CD4-positive, alpha-beta T cell treated with Interleukin-12 subunit alpha and Interleukin-12 subunit beta, for 1 hour (primary cell): Measurements from ENCODE around the gene PCYT1A.
"Not testable (repeated sequence)": the region's sequence is repeated elsewhere in the genome, so short reads cannot be mapped to it uniquely, and the experiment has no call there.

ENCODE experiments used
- DNase-seq: peaks from one replicate; pipeline ENCODE4 v3.0.0-alpha.2; 2020

PCYT1A gene

DNA sequence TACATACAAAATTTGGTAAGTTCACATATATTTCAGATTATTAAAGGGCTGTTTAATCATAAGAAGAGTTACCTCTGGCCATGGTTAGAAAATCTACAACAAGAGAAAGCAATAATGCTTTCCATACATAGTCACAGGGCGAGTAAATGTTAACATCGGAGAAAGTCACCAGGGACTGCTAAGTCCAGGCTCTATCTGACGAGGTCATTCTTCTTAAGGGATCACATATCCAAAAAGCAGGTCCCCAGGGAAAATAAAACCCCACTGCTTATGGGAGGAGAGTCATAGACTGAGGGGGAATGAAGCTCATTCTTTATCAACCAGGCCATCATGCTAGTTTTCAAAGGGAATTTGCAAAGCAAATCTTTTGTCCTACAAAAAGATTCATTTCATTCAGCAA lies 3.1 kb downstream of the PCYT1A start:
- DNase-seq, result no peak

DNA sequence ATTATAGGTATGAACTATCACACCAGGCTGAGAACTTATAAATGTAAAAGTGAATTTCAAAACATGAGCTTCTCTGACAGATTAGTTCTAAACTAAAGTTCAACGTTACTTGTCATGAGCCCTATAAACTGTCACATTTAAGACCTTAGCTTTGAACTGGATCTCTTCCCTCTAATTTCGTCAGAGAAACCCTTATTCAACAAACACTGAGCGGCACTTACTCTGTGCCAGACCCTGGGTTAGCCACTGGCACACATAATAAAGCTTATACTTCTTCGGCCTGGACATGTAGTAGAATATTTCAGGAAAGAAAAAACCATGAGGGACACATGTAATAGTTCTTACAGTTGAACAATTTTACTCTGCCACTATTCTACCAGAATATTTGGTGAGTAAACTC lies 5.6 kb downstream of the PCYT1A start:
- no peak for DNase-seq

DNA sequence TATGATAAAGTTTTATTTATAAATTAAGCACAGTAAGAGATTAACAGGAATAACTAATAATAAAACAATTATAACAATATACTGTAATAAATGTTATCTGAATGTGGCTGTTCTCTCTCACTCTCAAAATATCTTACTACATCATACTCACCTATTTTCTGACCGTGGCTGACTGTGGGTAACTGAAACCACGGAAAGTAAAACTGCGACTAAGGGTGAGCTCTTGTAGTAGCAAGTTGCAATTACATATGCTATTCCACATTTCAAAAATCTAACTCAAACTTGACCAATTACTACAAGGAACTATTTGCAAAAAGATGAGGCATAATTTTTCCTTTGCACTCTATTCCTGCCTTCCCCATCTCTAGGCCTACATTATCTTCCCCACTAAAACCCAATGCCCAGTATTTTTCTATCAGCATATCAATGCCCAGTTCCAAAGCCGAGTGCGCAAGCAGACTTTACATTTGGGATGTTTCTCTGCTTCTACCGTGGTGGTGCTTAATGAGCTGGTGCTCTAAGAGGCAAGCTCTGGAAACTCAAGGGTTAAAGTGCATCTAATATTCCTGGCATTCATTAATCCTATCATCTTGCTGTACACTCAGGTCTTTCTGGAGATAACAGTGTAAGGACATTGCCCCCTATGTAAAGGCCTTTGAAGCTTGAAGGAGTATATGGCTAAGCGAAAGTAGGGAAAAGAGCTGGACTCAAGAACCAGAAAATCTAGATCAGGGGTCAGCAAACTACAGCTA lies 6.7 kb downstream of the PCYT1A start:
- DNase-seq, result no peak

DNA sequence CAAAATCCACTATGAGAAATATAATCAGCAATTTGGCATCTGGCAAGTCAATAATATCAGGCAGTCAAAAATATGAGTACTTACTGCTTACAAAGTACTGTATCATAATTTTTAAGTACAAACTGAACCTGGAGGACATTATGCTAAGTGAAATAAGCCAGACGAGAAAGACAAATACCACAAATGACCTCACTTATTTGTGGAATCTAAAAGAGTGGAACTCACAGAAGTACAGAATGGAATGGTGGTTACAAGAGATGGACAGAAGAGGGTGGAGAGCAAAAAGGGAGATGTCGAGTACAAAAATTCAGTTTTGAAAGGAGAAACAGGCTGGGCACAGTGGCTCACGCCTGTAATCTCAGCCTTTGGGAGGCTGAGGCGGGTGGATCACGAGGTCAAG lies 12.4 kb downstream of the PCYT1A start:
- no peak for DNase-seq

DNA sequence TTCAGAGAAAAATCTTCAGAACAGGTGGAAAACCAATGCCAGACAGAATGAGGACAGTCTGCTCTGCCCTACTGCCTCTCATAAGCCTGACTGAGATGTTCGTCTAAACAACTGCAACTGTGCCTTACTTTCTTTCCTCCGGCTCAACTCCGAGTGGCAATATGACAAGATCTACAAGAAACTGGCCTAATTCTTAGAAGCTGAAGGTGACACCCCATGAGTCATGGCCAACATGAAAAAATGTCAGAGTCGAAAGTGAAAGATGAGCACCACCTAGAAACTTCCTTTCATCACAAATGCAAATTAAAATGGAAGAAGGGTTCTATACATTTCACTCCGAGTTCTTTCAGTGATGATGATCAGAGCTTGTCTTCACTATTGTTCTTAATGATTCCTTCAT lies 12.9 kb downstream of the PCYT1A start:
- DNase-seq, result peak; percentile 82

DNA sequence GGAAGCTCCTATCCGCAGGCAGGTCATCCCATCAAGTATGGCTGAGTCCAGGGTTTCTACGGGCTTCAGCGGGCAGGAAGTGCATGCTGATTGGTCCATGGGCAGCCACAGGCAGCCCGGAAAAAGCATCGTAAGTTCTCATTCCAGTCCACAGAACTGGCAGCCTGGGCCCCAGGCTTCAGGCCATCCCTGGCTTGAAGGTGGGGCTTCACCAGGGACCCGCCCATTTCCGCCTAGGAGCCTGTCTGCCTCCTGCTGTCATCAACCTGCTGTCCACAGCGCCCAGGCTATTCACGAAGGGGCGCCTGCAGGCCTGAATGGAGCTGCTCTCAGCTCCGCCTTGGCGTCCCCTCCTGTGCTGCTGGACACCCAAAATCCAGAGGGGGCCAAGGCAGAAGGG lies 13.9 kb downstream of the PCYT1A start:
- no peak for DNase-seq

DNA sequence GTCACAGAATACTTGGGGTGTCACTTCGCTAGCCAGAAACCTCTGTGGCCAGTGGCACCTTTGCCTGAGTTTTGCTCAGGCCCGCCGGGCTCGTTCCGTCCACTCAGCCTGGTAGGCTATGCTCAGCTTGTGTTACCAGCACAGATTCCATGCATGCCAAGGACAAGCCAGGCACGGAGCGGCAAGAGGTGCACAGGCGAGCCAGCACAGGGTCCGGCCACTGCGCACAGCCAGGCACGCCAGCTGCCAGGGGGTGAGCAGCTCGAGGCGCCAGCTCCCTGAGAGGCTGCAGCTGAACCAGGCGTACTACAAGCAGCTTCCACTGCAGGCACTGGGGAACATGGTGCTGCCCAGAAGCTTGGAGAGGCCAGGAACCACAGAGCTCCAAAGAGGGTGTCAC lies 14.7 kb downstream of the PCYT1A start:
- no peak for DNase-seq

DNA sequence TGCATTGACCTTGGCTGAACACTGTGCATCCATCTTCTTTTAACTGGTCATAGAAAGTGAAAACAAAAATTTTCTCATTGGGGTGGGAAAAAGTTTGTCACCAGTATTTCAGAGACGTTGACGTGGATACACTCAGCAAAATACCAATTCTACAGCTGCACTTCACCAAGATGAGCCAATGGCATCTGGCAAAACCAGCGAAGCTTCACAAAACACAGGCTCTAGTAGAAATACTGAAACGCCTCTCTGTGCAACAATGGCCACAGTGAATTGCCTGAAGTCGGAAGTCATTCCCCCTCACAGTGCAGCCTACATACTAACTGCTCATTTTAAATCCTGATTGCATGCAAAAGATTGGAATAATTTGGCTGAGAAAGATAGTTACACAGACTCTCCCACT lies 17.0 kb downstream of the PCYT1A start:
- no peak for DNase-seq

DNA sequence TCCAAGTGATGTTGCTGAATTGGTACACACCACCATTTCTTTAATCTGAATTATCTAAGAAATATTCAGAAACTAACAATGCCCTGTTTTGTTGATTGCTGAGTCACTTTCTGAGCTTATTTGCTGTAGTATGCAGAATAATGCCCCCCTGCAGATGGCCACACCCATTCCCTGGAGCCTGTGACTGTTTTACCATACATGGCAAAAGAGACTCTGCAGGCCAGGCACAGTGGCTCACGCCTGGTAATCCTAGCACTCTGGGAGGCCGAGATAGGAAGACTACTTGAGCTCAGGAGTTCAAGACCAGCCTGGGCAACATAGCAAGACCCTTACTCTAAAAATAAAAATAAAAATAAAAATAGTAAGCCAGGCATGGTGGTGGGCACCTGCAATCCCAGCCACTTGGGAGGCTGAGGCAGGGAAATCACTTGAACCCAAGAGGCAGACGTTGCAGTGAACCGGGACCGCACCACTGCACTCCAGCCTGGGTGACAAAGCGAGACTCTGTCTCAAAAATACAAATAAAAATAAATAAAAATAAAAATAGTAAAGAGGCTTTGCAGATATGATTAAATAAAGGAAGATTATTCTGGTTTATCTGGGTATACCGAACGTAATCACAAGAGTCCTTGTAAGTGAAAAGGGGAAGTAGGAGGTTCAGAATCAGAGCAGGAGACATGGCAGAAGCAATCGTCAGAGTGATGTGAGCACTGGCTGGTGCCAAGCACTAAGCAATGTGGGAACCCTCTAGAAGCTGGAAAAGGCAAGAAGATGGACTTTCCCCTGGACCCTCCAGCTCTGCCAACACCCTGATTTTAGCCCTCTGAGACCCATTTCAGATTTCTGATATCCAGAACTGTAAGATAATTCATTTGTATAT lies 19.0 kb downstream of the PCYT1A start:
- DNase-seq, result no peak

DNA sequence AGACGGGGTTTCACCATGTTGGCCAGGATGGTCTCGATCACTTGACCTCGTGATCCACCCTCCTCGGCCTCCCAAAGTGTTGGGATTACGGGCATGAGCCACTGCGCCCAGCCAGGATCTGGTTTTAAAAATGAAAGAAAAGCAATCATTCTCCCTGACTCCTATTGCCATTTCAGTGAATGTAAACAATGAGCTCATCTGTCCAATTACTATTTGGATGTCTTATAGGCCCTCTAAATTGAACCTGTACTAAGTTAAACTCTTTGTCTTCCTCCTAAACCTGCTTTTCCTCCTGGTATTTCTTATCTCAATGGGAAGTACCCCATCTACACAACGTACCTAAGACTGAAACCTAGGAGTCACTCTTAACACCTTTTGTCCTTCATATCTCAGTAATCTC lies 23.7 kb downstream of the PCYT1A start:
- no peak for DNase-seq

DNA sequence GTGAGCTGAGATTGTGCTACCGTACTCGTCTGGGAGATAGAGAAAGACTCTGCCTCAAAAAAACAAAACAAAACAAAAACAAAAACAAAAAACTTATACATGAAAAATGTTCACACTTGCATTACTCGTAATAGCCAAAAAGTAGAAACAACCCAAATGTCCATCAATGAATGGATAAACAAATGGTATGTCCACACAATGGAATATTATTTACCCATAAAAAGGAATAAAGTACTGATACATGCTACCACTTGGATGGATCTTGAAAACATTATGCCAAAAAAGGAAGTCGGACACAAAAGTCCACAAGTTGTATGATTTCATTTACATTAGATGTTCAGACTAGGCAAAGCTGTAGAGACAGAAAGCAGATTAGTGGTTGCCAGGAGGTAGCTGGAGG lies 26.7 kb downstream of the PCYT1A start:
- DNase-seq, result no peak

DNA sequence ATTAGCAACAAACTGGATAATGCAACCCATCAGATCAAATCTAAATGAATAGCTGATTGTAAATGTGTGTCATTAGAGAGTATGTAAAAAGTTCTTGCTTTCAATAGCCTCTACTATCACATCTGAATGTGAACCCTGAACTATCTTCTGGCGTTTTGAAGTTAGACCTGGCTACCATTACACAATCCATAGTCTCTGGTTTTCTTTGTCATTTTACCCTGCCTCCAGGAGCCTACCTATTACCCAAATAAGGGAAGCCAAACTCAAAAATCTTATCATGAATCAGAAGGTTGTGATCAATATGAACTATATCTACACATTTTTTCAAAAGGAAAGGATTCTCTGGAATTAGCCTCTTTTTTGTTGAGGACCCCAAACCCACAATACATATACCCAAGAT lies 31.8 kb downstream of the PCYT1A start:
- no peak for DNase-seq

DNA sequence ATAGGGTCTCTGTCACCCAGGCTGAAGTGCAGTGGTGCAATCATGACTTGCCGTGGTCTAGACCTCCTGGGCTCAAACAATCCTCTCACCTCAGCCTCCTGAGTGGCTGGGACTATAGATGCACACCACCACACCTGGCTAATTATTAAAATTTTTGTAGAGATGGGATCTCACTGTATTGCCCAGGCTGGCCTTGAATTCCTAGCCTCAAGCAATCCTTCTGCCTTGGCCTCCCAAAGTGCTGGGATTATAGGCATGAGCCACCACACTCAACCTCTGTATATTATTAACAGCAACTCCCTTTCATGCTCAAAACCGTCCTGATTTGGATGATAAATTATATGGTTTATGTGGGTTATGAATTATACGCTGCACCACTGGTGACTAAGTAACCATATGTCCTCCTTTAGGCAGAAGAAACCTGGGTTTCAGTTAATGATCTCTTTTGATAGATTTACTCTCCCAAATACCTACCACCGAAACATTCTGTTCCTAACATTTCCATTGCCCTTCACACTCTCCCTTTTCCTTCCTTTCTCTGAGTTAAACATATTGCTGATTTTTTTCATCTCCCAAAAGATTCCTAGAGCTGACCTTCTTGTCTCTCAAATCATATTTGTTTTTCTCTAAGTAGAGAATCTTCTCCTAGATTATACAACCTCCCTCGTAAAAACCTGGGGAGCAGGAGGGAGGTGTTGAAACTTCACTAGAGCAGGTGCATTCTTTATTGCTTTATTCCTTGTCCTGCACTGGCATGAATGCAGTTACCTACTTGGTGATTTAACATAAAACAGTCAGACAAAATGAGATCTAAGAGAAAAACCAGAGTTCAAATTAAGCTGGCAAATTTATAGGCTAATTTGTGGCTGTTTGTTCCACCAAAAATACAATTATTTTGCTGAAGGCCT lies 32.9 kb downstream of the PCYT1A start:
- no peak for DNase-seq

DNA sequence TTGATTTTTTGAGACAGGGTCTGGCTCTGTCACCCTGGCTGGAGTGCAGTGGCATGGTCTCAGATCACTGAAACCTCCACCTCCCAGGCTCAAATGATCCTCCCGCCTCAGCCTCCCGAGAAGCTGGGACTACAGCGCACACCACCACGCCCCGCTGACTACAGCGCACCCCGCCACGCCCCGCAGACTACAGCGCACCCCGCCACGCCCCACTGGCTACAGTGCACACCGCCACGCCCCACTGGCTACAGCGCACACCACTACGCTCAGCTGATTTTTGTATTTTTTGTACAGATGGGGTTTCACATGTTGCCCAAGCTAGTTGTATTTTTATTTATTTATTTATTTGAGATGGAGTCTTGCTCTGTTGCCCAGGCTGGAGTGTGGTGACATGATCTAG lies 35.6 kb downstream of the PCYT1A start:
- no peak for DNase-seq

DNA sequence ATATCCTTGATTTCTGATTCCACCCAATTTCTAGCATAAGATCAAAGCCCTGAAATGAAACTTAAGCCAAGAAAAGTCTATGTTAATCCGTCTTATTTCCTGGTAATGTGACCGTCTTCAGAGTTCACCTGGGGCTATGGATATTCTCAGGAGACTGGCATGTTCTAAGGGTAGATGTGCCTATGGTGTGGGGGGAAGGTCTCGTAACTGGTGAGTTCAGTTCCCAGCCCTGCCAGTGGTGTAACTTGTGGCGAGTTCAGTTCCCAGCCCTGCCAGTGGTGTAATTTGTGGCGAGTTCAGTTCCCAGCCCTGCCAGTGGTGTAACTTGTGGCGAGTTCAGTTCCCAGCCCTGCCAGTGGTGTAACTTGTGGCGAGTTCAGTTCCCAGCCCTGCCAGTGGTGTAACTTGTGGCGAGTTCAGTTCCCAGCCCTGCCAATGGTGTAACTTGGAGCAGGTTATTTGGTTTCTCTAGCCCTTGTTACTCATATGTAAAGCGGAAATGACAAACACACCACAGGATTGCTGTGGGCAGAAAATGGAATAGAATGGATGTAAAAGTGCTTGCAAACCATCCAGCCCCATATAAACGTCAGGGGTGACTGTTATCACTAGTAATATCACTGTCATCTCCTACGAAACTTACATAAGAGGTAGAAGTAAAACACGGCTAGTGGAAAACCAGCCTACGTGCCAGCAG lies 40.8 kb downstream of the PCYT1A start:
- DNase-seq, result no peak

DNA sequence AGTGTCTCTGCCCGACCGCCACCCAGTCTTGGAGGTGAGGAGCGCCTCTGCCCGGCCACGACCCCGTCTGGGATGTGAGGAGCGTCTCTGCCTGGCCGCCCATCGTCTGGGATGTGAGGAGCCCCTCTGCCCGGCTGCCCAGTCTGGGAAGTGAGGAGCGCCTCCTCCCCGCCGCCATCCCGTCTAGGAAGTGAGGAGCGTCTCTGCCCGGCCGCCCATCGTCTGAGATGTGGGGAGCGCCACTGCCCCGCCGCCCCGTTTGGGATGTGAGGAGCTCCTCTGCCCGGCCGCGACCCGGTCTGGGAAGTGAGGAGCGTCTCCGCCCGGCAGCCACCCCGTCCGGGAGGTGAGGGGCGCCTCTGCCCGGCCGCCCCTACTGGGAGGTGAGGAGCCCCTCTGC lies 43.4 kb downstream of the PCYT1A start:
- DNase-seq, result not testable (repeated sequence)

DNA sequence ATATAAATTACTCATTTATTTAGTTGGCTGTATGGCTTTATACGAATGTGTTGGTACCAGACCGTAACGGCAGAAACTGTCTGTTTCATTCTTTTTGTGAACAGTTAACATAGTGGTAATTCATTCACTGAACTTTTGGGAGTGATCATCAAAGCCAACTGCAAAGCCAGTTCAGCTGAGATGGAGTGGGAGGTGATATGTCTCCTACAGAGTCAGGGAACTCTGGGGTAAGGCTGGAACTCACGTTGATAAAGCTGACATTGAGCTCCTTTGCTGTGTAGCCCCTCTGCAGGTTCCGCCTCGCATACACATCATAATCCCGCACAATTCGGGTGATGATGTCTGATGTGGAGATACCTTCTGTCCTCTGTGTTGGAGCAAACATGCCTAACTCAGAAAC lies 45.8 kb downstream of the PCYT1A start:
- DNase-seq, result no peak

DNA sequence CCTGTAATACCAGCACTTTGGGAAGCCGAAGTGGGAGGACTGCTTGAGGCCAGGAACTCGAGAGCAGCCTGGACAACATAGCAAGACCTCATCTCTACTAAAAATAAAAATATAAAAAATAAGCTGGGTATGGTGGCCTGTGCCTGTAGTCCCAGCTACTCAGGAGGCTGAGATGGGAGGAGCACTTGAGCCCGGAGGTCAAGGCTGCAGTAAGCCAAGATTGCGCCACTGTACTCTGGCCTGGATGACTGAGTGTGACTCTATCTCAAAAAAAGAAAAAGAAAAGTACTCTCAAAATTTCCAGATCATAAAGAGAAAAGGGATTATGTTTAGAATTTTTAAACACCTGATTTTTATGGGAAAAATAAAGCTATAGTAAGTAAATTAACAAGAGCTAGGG lies 47.1 kb downstream of the PCYT1A start:
- DNase-seq, result no peak

DNA sequence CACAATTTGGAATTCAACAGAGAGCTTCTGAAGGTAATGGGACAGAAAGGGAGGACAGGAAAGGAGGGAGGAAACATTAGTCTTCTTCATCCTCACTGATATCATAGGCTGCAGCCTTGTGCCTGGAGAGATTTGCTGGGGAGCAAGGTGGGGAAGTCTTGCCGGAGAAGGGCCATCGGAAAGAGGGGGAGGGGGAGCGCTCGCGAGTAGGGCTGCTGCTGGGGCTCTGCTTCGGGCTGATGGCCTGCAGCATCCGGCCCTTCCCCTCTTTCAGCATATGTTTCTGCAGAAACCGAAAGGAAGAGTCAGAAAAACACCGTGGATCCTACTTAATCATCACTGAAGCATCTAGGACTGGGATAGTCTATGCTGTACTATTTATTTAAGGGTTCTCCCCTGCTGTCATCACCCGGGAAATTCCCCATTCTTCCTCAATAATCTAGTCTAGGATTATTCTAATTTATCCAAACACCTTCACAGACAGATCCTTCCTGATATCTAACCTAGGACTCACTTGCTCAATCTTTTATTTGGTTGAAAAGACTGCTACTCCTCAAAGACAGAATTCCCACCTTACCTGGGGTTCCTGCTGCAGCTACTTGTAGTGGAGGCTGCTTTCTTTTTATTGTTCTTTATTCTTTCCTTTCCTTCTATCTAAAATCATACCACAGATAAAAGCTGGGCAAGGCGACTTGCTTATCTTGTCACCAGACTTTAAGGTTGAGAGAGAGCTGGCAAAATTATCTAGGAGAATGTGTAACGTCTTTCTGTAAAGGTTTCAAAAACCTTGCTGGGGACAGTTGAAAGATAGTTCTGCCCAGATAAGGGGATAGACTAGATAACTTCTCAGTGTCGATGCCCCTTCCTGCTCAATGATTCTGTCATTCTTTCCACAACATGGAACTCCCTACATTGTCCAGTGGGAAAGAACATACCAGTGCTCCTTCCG lies 48.6 kb downstream of the PCYT1A start:
- no peak for DNase-seq

DNA sequence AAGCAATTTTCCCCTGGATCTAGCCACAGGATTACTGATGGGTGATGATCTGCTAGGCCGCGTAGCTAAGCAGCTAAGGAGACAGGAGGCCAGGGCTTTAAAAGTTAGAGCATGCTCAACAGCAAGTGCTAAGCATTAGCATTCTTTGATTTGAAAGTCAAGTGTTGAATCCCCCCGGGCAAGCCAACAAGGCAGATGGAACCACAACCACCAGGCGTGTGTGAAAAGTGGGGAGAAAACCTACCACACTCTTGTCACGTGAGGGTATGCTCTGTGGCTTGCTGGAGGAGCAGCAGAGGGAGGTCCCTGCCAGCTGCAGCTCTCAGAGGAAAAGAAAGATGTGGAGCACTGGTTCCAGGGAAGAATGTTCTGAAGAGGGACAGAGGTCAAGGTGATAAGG lies 50.3 kb downstream of the PCYT1A start:
- no peak for DNase-seq

DNA sequence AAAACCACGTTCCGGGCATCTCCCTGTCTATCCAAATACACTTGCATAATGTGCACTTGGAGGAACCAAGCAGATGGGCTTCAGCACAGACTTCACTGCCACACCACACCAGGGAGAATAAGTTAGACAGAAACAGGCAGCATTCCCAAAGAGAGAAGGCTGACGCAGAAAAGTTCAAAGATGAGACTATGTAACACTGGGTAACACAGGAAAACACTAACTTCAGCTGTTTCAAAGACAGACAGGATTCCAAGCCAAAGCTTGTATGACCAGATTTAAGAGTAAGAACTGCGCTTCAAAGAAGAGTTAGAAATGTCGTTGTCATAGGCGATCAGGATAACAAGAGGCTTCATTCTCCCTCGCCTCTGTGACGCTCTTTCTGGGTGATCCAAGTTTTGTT lies 51.3 kb downstream of the PCYT1A start:
- no peak for DNase-seq
